ENCODE data around the gene TOX2. TPM values are rescaled to one million over a fixed set of nuclear protein-coding genes. Genes with fewer than 3 reads are reported as not detected.

The TOX2 gene
- total RNA-seq, 4 donors from 2014 or later: 0.40 to 3.0 (median 1.6) TPM

DNA sequence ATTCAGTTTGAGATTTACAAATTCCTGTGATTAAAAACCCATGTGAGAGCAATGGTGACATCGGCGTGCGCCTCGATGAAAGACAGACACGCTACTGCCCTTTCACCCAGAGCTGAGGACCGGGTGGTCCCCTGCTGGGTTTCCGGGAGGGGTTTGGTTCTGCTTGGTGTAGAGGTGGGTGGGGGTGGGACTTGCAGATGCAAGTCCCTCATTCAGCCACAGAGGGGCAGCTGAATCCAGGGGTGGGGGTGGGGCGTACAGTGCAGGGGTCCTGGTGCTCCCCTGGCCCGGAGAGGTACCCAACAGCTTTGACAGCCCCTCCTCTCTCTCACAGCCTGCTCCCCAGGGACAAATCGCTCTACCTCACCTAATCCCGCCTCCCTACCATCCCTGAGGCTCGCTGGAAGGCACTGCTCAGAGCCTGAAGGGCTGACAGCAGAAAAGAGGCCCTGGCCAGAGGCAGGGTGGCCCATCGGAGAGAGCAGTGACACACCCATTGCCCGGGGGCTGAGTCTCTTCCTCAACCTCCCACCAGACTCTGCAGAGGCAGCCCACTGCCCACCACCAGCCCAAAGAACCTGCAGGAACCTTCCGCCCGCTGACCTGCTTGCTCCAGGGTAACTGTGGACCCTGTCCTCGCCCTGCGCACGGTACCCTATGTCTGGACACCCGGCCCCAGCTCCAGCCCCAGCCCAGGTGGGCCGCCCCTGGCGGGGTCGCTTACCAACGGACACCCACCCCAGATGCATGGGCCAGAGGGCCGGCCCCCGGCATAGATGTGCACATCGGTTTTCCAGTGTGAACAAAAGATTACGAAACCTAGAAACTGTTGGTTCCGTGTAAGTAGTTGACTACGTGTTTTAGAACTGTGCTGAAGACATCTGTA lies 153.9 kb downstream of the TOX2 start:
- Histone ChIP-seq H3K27me3 (peaks cover 38% of the 10 kb centered on the region), H3K4me1 (no peaks in the 10 kb centered on the region), H3K4me3 (no peak overlapping the region), H3K36me3 (no peaks in the 10 kb centered on the region), H3K9me3 (no peaks in the 10 kb centered on the region), H3K27ac (no peak overlapping the region)
- 73% methylated on average over 10 of the region's 30 CpGs for WGBS
- DNase-seq (ENCODE audit: low spot score in 2 of 2): peak in 1 of 2 donors; percentile 76
- no peak for TF ChIP-seq EP300 (IDR thresholded peaks at IDR 0.05)
- TF ChIP-seq POLR2A (IDR thresholded peaks at IDR 0.05): no peak
- no peak for TF ChIP-seq POLR2AphosphoS5 (IDR thresholded peaks at IDR 0.05)
- TF ChIP-seq CTCF (IDR thresholded peaks at IDR 0.05): no peak

- Histone ChIP-seq H3K27me3 (peaks cover 38% of the 10 kb centered on the region), H3K9me3 (no peaks in the 10 kb centered on the region), H3K4me1 (no peaks in the 10 kb centered on the region), H3K27ac (no peak overlapping the region), H3K4me3 (no peak overlapping the region), H3K36me3 (no peaks in the 10 kb centered on the region)
- WGBS: 68% methylated on average over 26 of the region's 26 CpGs
- TF ChIP-seq EP300 (IDR thresholded peaks at IDR 0.05) (no peak), POLR2A (IDR thresholded peaks at IDR 0.05) (no peak), POLR2AphosphoS5 (IDR thresholded peaks at IDR 0.05) (no peak), CTCF (IDR thresholded peaks at IDR 0.05) (no peak)
- DNase-seq (ENCODE audit: low spot score in 2 of 2): peak in 1 of 2 donors; percentile 48
Measured at GRCh38 chr20:44069203-44070011, 154.8 kb downstream of the TOX2 start.

- peak in 1 of 2 donors; percentile 26 for DNase-seq (ENCODE audit: low spot score in 2 of 2)
- 55% methylated on average over 14 of the region's 17 CpGs for WGBS
- Histone ChIP-seq H3K4me3 (no peak overlapping the region), H3K36me3 (no peaks in the 10 kb centered on the region), H3K27ac (no peak overlapping the region), H3K4me1 (no peaks in the 10 kb centered on the region), H3K27me3 (peaks cover 38% of the 10 kb centered on the region), H3K9me3 (no peaks in the 10 kb centered on the region)
- TF ChIP-seq CTCF (IDR thresholded peaks at IDR 0.05) (no peak), POLR2AphosphoS5 (IDR thresholded peaks at IDR 0.05) (no peak), POLR2A (IDR thresholded peaks at IDR 0.05) (no peak), EP300 (IDR thresholded peaks at IDR 0.05) (no peak)
Measured at GRCh38 chr20:44070139-44070900, 155.7 kb downstream of the TOX2 start.

- H3K4me1 ChIP-seq: no peaks in the 10 kb centered on the region
- no peaks in the 10 kb centered on the region for H3K36me3 ChIP-seq
- no peak overlapping the region for H3K27ac ChIP-seq
- WGBS: 85% methylated on average over 10 of the region's 10 CpGs
- TF ChIP-seq POLR2A (IDR thresholded peaks at IDR 0.05) (no peak), CTCF (IDR thresholded peaks at IDR 0.05) (no peak), EP300 (IDR thresholded peaks at IDR 0.05) (no peak), POLR2AphosphoS5 (IDR thresholded peaks at IDR 0.05) (no peak)
- no peaks in the 10 kb centered on the region for H3K9me3 ChIP-seq
- peaks cover 38% of the 10 kb centered on the region for H3K27me3 ChIP-seq
- DNase-seq (ENCODE audit: low spot score in 2 of 2): no peak
- H3K4me3 ChIP-seq: no peak overlapping the region
Measured at GRCh38 chr20:44071057-44071456, 156.4 kb downstream of the TOX2 start.
